NCI-H2107 treated with DMSO at 0.1 percent for 48 hours (cell line): ENCODE measurements around the gene RPP25L.

Source experiments
- DNase-seq: peaks from one replicate; lab custom pipeline; 2025; ENCODE audit not compliant: unreplicated experiment; lab: John Stamatoyannopoulos, UW

The RPP25L gene

DNA sequence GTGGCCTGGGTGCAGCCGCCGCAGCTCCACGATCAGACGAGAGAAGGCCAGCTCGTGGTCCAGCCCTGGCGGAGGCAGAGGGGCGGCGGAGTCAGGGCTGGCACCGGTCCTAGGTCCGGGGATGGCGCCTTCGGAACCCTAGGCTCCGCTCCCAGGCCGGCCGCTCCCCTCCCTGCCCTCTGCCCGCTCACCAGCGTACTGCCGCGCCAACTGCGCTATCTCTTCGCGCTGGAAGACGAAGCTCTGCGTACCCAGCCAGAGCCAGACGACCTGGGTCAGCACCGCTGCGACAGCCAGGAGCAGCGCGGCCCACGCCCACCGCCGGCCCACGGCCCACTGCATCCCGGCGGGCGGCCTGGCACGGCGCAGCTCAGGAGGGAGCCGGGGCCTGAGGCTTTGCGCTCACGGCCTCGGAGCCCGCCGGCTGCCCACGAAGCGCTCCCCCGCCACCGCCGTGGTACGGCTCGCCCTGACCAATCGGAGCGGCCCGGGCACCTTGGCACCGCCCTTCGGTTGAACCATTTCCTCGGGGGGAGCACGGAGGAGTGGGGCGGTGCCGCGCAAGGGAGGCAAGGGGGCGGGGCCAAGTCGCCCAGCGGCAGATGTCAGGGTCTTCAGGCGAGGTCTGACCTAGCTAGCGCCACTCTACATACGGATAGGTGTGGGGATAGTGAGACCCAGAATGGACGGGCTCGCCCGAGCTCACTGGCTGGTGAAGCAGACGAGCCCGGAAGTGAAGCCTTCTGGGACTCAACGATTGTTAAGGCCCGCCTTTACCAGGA lies 25.6 kb upstream of the RPP25L start, which contains the start of gene SIGMAR1:
Gene SIGMAR1 (minus strand): TSS at position 432 of the 782 bp plus-strand sequence. CDS start 90 bp downstream, at position 342.
- DNase-seq = peak; percentile 62

DNA sequence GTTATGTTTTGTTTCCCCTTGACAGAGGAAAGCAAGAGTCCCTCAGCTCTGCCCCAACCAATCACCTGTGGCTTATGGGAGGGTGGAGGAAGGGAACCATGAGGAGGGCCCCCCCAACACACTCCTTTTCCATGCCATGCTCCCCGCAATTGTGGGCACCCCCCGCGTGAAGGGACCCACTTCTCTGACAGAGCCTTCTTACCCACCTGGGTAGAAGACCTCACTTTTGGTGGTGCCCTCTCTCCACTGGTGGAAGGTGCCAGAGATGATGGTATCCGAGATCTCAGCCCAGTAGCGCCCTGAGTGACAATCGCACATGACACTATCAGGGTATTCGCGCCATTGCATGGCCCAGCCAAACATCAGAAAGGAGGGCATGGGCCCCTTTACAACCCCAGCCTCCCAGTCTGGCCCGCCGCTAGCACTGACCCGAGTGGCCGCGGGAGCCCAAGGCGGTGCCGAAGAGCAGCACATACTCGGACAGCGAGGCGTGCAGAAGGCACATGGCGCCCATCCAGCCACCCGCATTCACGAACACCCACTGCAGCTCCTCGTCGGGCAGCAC lies 25.0 kb upstream of the RPP25L start:
- no peak for DNase-seq

DNA sequence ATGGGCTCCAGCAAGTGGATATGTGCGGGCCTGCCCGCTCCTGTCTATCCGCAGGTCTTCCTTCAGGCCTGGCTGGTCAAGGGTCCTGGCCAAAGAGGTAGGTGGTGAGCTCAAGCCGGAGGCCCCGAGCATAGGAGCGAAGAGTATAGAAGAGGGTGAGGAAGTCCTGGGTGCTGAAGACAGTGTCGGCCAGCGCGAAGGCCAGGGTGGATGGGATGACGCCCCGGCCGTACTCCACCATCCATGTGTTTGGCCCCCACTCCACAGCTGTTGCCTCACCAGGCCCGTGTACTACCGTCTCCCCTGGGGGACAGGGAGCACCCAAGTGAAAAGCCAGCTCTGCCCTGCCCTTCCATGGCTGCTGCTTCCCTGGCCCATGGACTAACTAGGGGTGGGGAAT lies 23.7 kb upstream of the RPP25L start:
- no peak for DNase-seq

DNA sequence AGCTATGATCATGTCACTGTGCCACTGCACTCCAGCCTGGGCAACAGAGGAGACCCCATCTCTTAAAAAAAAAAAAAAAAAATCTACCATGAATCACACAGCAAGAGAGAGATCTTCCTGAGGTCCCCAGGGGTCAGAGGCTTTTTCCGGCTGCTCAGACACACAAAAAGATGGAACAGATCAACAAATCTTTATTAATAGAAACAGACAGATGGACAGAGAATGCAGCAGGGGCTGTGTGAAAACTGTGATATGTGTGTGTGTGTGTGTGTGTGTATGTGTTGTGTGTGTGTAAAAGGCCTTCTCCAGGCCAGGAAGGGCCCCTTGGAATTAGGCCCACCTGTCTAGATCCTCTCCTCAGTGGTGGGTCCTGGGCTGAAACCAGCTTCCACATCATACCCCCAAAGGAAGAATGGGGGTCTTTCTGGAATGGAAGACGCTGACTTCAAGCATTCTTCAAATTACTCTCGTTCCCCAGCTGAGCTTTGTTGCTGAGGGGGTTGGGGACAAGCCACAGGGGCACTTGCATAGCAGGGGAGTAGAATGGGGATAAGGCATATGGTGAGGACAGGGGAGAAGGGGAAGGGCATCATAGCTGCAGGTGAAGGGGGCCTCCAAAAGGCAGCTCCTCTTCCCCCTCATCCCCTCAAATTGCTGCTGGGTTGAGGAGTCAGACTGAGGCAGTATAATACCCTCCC lies 22.8 kb upstream of the RPP25L start:
- no peak for DNase-seq

DNA sequence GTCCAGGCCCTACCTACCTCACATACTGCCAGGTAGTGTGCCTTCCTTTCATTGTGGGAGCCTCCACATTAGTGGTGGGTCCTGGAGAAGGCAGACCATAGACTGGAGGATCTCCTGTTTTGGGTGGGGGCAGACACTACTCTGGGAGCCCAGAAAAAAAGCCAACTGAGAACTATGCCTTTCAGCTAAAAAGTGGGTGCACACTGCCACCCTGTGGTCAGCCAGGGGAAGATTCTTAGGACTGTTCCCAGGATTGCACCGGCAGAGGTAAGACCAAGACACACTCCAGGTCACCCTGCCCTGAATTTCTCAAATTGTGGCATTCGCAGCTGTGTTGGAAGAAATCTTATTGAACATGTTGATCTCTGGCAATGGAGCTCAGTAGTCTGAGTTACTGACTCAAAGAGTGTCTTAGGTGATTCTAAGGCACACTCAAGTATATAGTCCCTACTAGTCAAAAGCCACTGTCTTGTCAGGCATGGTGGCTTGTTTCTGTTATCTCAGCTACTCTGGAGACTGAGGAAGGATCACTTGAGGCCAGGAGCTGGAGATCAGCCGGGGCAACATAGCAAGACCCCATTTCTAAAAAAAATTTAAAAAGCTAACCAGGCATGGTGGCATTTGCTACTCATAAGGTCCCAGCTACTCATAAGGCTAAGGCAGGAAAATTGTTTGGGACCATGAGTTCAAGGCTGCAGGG lies 22.1 kb upstream of the RPP25L start:
- DNase-seq = peak; percentile 54

DNA sequence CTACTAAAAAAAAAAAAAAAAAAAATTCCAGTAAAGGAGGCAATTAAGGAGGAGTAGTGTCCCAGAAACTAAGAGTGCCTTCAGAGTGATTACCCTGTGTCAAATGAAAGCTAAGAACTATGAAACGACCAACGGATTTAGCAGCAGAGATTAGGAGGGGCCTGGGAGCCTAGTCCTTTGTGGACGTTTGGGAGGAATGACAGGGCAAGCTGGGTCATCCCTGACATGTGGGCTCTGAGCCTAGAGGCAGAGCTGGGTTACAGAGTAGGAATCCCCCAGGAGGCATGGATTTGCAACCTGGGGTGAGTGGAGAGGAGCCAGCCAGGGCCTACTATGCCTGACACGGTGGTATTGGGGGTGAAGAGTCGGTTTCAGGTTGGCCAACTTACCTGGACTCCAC lies 21.3 kb upstream of the RPP25L start:
- no peak for DNase-seq

DNA sequence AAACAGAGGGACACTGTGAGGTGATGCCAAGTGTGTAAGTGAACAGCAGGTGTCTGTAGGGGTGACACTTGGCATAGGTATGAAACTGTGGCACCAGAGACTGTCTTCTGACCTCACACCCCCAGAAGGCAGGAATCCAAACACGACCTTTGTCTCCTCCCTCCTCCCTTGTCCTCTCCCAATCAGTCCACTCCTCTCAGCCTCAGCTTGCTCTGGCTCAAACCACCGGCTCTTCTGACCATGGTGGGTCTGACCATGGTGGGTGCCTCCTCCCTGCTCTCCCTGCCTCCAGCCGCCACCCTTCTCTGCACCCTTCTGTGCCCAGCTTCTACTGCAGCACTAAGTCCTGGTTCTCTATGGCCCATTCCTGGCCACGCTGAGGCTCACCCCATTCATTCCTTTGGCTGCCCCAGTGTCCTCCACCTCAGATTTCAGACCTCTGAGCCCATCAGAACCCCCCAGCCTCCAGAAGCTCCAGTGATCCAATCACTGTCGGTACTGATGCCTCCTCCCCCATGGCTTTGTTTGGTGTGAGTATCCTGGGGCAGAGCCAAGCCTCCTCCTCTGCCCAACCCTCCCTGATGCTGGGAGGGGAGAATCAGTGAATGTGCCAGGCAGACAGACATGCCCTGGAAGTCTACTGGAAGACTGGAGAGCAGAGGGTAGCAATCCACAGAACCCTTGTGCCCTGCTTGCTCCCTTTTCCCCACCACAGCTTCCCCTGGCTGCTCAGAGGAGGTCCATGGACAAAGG lies 18.7 kb upstream of the RPP25L start:
- no peak for DNase-seq

DNA sequence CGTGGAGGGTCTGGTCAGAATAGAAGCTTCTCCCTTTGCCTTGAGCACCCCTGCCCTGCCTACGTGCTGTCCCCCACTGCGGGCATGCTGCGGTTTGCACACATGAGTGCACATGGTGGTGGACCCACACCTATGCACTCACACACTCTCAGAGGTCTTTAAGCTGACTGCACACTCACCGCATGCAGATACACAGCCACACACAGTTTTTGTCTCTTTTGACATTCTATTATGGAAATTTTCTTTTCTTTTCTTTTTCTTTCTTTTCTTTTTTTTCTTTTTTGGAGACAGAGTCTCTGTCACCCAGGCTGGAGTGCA lies 17.6 kb upstream of the RPP25L start:
- no peak for DNase-seq

DNA sequence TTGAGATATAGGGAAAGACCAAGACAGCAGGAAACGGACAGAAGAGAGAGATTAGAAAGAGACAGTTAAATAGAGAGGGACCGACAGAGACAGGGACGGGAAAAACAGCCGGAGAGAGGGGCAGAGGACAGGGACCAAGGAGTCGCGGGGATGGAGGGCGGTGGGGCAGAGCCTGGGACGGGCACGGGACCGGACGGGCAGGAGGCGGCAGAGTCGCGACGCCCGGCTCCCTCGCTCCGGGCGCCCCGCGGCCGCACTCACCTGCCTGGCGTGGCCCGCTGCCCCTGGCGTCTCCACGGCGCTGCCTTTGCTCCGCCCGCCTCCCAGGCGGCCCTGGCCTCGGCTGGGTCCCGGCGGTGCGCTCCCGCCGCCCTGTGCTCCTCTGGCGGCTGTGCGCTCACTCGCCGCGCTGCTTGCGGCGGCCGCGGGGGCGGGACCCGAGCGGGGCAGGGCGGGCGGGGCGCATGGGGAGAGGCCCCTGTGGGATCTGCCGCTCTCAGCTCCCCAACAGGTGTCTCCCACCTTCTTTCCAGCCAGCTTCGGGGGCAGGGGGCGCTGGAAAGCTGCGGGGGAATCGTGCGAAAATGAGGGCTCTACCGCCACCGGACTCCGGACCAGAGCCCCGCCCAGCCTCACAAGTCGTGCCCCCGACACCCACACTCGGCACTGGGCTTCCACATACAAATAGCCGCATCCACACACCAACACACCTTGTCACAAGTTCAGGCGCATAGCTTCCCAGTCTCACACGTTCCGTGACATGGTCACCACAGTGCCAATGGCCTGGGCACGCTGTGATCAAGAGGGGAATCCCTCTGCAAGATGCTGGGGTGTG lies 17.0 kb upstream of the RPP25L start, which contains the start of gene ARID3C:
Gene ARID3C (minus strand): TSS at position 411 of the 835 bp plus-strand sequence. CDS start 1,052 bp downstream, outside the sequence.
- DNase-seq = no peak

DNA sequence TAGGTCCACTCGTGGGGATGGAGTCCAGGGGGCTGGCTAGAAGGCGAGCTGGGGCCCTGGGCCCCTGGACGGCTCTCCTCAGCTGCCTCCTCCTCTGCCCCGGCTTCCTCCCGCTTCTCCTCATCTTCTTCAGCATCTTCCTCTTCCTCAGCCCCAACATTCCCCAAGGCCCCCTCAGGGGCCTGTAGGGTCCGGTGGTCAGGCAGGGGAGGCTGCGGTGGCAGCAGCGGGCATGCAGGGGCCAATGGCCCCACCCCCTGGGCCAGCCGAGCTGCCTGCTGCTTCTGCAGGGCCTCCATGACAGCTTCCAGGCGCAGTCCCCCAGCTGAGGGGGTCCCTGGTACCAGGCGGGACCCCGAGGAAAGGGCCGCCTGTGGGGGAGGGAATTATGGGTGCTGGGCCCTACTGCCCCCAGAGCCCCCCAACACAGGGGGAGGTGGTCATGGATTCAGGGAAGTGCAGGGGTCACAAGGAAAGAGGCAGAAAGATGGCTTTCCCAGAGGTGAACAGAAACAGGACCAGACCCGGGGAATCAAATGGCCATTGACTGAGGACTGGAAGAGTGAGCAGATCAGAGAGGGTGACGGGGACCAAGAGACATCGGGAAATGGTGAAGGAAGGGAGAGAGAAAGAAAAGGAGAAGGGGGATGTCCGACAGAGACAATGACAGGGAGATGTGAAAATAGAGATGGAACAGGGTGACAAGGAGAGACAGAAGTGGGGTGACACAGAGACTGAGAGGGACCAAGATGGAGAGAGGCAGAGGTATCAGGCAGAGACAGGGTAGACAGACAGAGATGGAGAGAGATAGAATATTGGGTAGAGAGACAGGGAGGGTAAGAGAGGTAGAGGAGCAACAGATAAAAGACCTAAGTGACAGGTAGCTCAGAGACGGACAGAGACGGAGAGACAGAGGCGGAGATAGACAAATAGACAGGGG lies 16.1 kb upstream of the RPP25L start:
- DNase-seq = no peak

DNA sequence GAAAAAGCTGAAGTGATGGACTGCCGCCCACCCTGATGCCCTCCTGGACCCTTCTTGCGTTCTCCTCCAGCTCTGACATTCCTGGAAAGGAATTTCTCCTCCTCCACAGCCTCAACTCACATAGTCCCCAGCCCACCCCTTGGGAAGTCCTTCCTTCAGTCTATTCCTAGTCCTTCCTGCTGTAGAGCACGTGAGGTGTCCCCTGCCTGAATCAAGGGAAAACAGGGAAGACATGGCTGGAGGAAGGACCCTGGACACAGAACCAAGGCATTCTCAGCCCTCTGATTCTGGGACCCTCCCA lies 13.2 kb upstream of the RPP25L start:
- no peak for DNase-seq

DNA sequence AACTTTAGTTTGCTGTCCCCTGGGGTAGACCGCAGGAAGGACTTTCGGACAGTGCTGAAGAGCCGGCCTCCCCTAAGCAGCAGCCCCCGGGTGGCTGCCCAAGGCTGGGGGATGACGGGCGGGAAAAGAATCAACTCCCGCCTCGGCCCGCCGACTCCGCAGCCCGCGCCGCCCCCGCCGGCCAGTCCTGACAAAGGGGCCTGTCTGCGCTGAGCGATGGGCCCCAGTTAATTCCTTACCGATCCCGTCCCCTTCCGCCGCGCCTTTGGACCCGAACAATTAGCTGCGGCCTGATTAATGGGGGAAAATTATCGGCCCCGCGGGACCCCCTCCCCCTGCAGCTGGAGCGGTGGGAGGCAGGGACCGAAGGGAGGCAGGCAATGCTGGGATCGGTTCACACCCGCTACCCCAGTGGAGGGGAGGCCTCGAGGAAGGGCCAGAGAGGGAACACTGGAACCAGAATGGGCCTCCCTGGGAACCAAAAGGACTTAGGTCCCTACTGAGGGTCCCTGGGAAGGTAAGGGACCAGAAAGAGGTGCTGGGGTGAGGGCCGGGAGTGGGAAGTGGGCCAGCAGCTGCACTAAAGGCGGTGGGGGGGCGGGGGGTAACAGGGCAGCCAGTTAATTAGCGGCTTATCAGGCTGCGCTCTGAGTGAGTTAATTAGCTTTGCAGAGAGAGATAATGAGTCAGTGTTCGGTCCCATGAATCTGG lies 12.7 kb upstream of the RPP25L start:
- DNase-seq = no peak

DNA sequence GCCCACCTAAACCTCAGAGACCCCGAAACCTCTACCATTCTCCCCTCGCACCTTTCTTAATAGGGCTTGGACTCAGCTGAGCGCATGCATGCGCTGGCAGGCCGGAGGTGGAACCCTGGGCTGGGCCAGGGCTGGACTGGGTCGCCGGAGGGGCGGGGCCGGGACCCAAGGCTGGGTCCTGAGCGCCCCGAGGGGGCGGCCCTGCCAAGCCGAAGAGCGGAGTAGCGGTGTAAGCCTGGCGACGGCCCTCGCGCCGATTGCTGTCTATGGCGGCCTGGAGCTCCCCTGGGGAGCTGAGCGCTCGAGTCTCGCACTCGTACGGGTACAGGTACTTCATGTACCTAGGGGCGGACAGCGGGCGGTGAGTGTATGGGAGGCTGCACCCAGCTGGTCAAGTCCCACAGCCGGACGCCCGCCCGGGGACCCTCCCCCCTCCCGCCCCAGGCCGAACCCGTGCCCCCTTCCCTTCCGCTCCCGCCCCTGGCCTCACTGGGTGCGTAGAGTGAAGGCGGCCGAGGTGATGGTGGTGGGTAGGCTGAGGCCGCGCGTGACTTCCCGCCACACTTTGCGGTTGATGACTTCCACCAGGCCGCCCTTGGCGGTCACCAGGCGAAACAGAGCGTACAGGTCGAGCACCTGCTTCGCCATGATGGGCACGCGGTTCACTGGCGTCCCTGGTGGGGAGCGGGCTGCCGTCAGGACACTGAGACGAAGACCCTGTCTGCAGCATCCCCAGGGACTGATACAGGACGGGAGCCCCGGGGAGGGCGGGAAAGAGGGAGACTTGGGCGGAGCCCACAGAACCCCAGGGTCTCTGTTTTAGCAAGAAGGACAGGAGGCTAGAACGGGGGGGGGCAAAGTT lies 11.7 kb upstream of the RPP25L start:
- DNase-seq = no peak

DNA sequence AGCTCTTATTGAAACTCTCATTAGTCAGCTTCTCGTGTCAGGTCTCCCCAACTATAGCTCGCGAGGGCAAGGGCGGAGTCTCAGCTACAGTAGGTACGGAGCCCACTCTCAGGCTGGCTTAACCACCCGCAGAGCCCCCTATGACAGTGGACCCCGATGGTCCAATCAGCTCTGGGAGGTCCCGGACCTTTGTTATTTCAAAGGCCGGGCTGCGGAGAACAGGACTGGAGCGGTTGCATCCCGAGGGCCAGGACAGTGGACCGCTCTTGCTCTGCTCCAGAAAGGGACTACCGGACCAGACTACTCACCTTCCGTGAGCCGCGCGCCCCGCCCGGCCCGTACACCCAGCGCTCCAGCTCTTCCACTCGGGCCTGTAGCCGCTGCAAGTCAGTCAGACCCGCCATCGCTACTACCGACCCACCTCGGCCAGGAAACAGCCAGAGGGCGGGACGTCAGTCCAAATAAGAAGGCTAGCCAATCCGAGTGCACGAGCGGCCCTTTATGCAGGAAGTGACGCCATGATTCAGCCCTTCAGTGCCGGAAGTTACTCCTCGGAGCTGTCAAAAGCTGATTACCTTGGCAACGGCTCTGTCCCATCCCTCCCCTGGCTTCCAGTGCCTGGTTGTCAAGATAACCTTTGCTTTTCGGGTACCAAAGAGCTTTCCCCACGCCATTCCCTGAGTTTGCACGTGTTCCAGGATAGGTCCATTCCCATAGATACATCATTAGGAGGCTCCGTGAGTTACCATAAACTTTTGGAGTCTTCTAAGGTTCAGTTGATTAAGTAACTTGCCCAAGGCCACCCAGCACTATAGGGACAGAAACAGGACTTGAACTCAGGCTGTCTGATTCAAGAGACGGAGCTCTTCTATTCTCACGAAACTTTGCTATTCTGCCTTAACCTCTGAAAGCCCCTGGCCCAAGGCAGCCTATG lies 8.4 kb upstream of the RPP25L start, which contains the start of gene DCTN3:
Gene DCTN3 (minus strand): TSS at position 435 of the 934 bp plus-strand sequence. CDS start 31 bp downstream, at position 404.
- DNase-seq = peak; percentile 92

DNA sequence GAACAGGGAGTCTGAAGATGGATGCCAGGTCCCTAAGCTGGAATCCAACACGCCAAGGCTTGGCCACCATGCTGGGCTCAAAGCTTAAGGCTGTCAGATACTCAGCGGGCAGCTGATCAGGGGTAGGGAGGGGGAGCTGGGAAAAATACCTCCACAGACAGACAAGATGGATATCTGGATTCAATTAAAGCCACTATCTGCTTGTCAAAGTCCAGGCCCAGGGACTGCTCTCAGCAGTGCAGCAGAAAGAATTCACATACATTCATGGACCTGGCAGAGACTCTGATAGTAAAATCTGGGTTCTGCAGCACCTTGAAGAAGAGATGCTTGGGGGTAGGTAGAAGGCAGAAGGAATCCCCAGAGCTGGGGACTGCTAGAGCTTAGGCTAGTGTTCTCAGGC lies 3.2 kb upstream of the RPP25L start:
- no peak for DNase-seq

DNA sequence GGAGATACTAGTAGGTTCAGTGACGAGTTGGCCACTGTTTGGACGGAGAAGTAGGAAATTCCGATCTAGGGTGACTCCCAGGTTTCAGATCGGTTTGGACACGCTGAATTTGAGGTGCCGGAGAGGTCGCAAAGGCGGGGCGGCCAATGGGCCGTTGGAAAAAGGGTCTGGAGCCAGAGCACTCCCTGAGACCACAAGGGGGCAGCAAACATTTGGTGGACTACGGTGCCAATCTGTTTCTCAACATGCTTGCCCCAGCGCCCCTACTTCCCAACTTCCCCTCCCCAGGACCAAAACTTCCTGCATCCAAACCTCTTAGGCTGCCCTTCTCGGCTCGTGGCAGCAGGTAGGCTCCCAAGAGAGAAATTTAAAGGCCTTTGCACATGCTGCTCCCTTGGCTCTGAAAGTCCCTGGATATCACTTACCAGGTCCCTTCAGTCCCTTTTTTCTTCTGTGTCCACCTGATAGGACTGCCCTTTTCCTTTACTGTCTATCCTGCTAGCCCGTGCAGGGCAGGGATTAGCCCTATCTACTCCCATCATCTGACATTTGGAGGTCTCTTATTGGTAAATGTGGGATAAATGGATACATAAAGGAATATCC lies 992 bp upstream of the RPP25L start:
- DNase-seq = peak; percentile 42
